Stomach smooth muscle (tissue), 2 donors: ENCODE measurements around the gene KBTBD6.

Experiments used
- H3K27ac ChIP-seq: one replicate; pipeline ENCODE4 v1.7.0; 2013; ENCODE audit warnings: mild to moderate bottlenecking, low read length, inconsistent platforms
- H3K27me3 ChIP-seq, 2 donors: one replicate each; pipeline ENCODE4 v1.7.0; 2013; ENCODE audit warnings: low read length in 2 of 2; ENCODE audit not compliant: insufficient read depth in 2 of 2, control insufficient read depth in 1 of 2
- H3K36me3 ChIP-seq, 2 donors: one replicate each; pipeline ENCODE4 v1.7.0; 2013; ENCODE audit warnings: low read length in 2 of 2; ENCODE audit not compliant: control insufficient read depth in 2 of 2, insufficient read depth in 2 of 2
- H3K4me1 ChIP-seq: one replicate; pipeline ENCODE4 v1.7.0; 2013; ENCODE audit warnings: low read length; ENCODE audit not compliant: control insufficient read depth, insufficient read depth
- H3K4me3 ChIP-seq, 2 donors: one replicate each; pipeline ENCODE4 v1.7.0; 2013; ENCODE audit warnings: low read length in 2 of 2
- H3K9ac ChIP-seq, 2 donors: one replicate each; pipeline ENCODE4 v1.7.0; 2013; ENCODE audit warnings: low read length in 2 of 2, mild to moderate bottlenecking in 1 of 2
- H3K9me3 ChIP-seq, 2 donors: one replicate each; pipeline ENCODE4 v1.7.0; 2013; ENCODE audit warnings: low read length in 2 of 2; ENCODE audit not compliant: control insufficient read depth in 2 of 2
- donor health status: healthy.
- donor health status: Pancreatic carcinoma.

The KBTBD6 gene

GRCh38 chr13:41154042-41154441 lies 21.4 kb upstream of the KBTBD6 start:
- Histone ChIP-seq H3K27ac (no peak overlapping the region), H3K9ac (no peak overlapping the region), H3K4me1 (no peaks in the 10 kb centered on the region), H3K4me3 (no peak overlapping the region), H3K9me3 (peaks cover 5 to 6% of the 10 kb centered on the region in 2 donors), H3K27me3 (no peaks in the 10 kb centered on the region), H3K36me3 (no peaks in the 10 kb centered on the region)

DNA sequence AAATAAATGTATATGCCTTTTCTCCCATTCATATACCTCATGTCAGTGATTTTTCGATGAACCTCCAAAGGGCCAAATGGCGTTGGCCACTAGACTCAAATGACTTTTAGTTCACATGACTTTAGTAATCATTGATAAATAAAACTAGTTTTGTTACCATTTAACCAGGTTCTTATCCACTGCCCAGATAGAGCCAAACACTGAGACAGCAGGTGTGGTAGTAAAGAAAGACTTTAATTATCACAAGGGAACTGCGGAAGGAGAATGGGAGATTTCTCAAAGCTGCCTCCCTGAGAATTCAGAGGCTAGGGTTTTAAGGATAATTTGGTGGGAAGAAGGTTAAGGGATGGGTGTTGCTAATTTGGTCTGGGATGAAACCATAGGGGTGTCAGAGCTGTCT lies 19.4 kb upstream of the KBTBD6 start:
- H3K36me3 ChIP-seq, result no peaks in the 10 kb centered on the region
- no peak overlapping the region for H3K27ac ChIP-seq
- H3K27me3 ChIP-seq, result no peaks in the 10 kb centered on the region
- H3K4me3 ChIP-seq, result no peak overlapping the region
- H3K9ac ChIP-seq, result no peak overlapping the region
- no peaks in the 10 kb centered on the region for H3K4me1 ChIP-seq
- H3K9me3 ChIP-seq, result peaks cover 5 to 7% of the 10 kb centered on the region in 2 donors

DNA sequence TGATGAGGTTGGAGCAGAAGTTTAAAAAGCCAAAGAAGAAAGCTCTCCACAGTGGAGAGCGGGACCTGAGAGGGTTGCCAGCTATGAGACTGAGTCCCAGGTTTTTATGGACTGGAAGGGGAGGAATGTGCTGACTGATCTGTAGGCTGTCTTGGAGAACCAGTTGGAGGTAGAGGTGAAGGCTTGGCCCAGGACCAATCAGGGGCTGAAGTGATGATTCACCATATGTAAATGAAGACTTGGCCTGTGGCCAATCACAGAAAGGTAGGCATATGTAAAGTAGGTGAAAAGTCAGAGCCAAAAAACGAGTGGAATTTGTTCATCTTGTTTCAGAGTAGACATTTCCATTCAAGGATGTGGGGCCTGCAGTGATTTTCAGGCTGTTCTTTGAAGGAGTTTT lies 17.5 kb upstream of the KBTBD6 start:
- H3K27me3 ChIP-seq, result no peaks in the 10 kb centered on the region
- no peak overlapping the region for H3K4me3 ChIP-seq
- no peak overlapping the region for H3K9ac ChIP-seq
- H3K9me3 ChIP-seq, result peaks cover 5 to 7% of the 10 kb centered on the region in 2 donors
- no peaks in the 10 kb centered on the region for H3K36me3 ChIP-seq
- H3K4me1 ChIP-seq, result no peaks in the 10 kb centered on the region
- no peak overlapping the region for H3K27ac ChIP-seq

- H3K27me3 ChIP-seq, result no peaks in the 10 kb centered on the region
- H3K9ac ChIP-seq, result no peak overlapping the region
- H3K4me1 ChIP-seq, result no peaks in the 10 kb centered on the region
- peaks cover 5 to 7% of the 10 kb centered on the region in 2 donors for H3K9me3 ChIP-seq
- no peaks in the 10 kb centered on the region for H3K36me3 ChIP-seq
- no peak overlapping the region for H3K27ac ChIP-seq
- no peak overlapping the region for H3K4me3 ChIP-seq
These were observed 16.0 kb upstream of the KBTBD6 start for GRCh38 chr13:41148419-41149283.

DNA sequence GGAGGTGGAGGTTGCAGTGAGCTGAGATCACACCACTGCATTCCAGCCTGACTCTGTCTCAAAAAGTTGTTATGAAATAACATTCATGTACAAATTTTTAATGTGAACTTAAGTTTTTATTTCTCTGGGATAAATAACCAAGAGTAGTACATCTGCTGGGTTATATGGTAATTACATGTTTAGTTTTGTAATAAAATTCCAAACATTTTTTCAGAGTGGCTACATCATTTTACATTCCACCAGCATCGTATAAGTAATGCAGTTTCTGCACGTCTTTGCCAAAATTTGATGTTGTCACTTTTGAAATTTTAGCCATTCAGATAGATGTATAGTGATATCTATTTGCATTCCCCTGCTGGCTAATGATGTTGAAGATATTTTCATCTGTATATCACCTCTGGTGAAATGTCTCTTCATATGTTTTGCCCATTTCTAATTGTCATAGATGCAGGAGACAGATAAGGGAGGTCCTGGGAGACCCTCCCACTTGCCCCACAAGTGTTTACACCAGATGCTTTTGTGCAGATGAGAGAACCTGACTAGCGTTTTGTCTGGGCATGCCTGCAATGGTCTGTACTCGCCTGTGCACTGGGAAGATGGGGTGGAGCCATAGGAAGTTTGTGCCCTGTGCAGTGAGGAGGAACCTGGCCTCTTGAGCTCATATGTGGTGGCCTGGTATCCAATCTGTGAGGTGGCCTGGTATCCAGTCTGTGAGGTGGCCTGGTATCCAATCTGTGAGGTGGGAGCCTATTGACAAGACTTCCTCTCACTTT lies 12.7 kb upstream of the KBTBD6 start:
- no peaks in the 10 kb centered on the region for H3K4me1 ChIP-seq

GRCh38 chr13:41144576-41144975 lies 12.0 kb upstream of the KBTBD6 start:
- Histone ChIP-seq H3K27ac (no peak overlapping the region), H3K27me3 (no peaks in the 10 kb centered on the region), H3K9me3 (peaks cover 3% of the 10 kb centered on the region in 2 donors), H3K4me3 (no peak overlapping the region), H3K36me3 (no peaks in the 10 kb centered on the region), H3K9ac (no peak overlapping the region), H3K4me1 (no peaks in the 10 kb centered on the region)

More for the DNA sequence above, 12.7 kb upstream of the KBTBD6 start:
- no peak overlapping the region for H3K4me3 ChIP-seq
- H3K9ac ChIP-seq, result no peak overlapping the region
- H3K27me3 ChIP-seq, result no peaks in the 10 kb centered on the region
- H3K27ac ChIP-seq, result no peak overlapping the region
- no peaks in the 10 kb centered on the region for H3K36me3 ChIP-seq
- peaks cover 4 to 5% of the 10 kb centered on the region in 2 donors for H3K9me3 ChIP-seq

- Histone ChIP-seq H3K4me1 (no peaks in the 10 kb centered on the region), H3K9me3 (no peaks in the 10 kb centered on the region), H3K4me3 (no peak overlapping the region), H3K27ac (no peak overlapping the region), H3K27me3 (no peaks in the 10 kb centered on the region), H3K9ac (no peak overlapping the region), H3K36me3 (no peaks in the 10 kb centered on the region)
These were observed 6.8 kb upstream of the KBTBD6 start for GRCh38 chr13:41139296-41139966.

GRCh38 chr13:41137951-41138350 lies 5.3 kb upstream of the KBTBD6 start:
- H3K4me3 ChIP-seq, result no peak overlapping the region
- H3K27ac ChIP-seq, result no peak overlapping the region
- no peaks in the 10 kb centered on the region for H3K27me3 ChIP-seq
- H3K9ac ChIP-seq, result no peak overlapping the region
- H3K9me3 ChIP-seq, result no peaks in the 10 kb centered on the region
- peaks cover 6% of the 10 kb centered on the region for H3K4me1 ChIP-seq
- H3K36me3 ChIP-seq, result no peaks in the 10 kb centered on the region

- Histone ChIP-seq H3K27ac (no peak overlapping the region), H3K9me3 (no peaks in the 10 kb centered on the region), H3K4me3 (no peak overlapping the region), H3K9ac (no peak overlapping the region), H3K27me3 (no peaks in the 10 kb centered on the region), H3K4me1 (peaks cover 6% of the 10 kb centered on the region), H3K36me3 (no peaks in the 10 kb centered on the region)
These were observed 4.6 kb upstream of the KBTBD6 start for GRCh38 chr13:41137241-41137640.

DNA sequence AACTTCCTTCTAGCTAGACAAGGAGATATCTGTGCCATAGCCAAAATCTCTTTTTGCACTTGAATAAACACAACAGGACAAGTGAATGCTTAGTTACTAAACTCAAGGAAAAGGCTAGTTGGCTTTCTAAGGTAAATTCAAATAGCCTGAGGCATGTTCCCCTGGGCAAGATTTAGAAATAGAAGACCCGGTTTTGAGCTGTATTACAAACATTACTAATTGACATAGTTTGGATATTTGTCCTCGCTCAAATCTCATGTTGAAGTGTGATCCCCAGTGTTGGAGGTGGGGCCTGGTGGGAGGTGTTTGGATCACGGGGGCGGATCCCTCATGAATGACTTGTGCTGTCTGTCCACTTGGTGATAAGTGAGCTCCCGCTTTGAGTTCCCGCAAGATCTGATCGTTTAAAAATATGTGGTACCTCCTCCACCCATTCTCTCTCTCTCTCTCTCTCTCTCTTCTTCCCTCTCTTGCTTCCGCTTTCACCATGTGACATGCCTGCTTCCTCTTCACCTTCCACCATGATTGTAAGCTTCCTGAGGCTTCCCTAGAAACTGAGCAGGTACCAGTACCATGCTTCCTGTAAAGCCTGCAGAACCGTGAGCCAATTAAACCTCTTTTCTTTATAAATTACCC lies 3.9 kb upstream of the KBTBD6 start:
- H3K4me3 ChIP-seq, result no peak overlapping the region

More for the DNA sequence above, 3.9 kb upstream of the KBTBD6 start:
- Histone ChIP-seq H3K36me3 (no peaks in the 10 kb centered on the region), H3K4me1 (peaks cover 11% of the 10 kb centered on the region), H3K27ac (no peak overlapping the region), H3K9me3 (no peaks in the 10 kb centered on the region), H3K9ac (no peak overlapping the region), H3K27me3 (no peaks in the 10 kb centered on the region)
